Neuronal stem cell (in vitro differentiated cells): ENCODE results near the gene NQO2.

Experiments
- DNase-seq: peaks from one replicate; pipeline ENCODE4 v3.0.0-alpha.2; 2013; ENCODE audit warnings: low spot score
- H2AFZ ChIP-seq: one replicate; pipeline ENCODE4 v1.6.1; 2013; ENCODE audit warnings: mild to moderate bottlenecking, low read length, inconsistent platforms
- H2AK5ac ChIP-seq: 2 replicates; pipeline ENCODE4 v1.6.1; 2013; ENCODE audit warnings: low read depth, mild to moderate bottlenecking, inconsistent platforms, low read length, moderate library complexity, mixed read lengths
- H2BK120ac ChIP-seq: 2 replicates; pipeline ENCODE4 v1.6.1; 2013; ENCODE audit warnings: low read depth, mild to moderate bottlenecking, inconsistent platforms, low read length, moderate library complexity, mixed read lengths
- H2BK12ac ChIP-seq: one replicate; pipeline ENCODE4 v1.6.1; 2013; ENCODE audit warnings: low read length, inconsistent platforms
- H2BK15ac ChIP-seq: 2 replicates; pipeline ENCODE4 v1.6.1; 2013; ENCODE audit warnings: mild to moderate bottlenecking, low read length, inconsistent platforms, mixed read lengths
- H2BK5ac ChIP-seq: one replicate; pipeline ENCODE4 v1.6.1; 2013; ENCODE audit warnings: inconsistent platforms, mild to moderate bottlenecking, low read length, moderate library complexity
- H3K14ac ChIP-seq: one replicate; pipeline ENCODE4 v1.6.1; 2013; ENCODE audit warnings: low read length, inconsistent platforms
- H3K18ac ChIP-seq: 2 replicates; pipeline ENCODE4 v1.6.1; 2013; ENCODE audit warnings: low read length, inconsistent platforms
- H3K23ac ChIP-seq: 2 replicates; pipeline ENCODE4 v1.6.1; 2013; ENCODE audit warnings: low read depth, mild to moderate bottlenecking, mixed read lengths, low read length, inconsistent platforms; ENCODE audit not compliant: poor library complexity
- H3K27ac ChIP-seq: replicated peaks from 3 replicates; pipeline ENCODE4 v1.5.1; 2013; ENCODE audit warnings: low read length, inconsistent platforms
- H3K27me3 ChIP-seq, 3 experiments: 2 replicates each; pipeline ENCODE4 v1.6.1; 2013; ENCODE audit warnings: low read length in 3 of 3, mild to moderate bottlenecking in 2 of 3, inconsistent platforms in 1 of 3, low read depth in 1 of 3, mixed read lengths in 1 of 3, moderate library complexity in 1 of 3; ENCODE audit not compliant: control insufficient read depth in 3 of 3, insufficient read depth in 3 of 3
- H3K36me3 ChIP-seq, 2 donors: replicated peaks in 1 of 2; 2 replicates each; pipeline ENCODE4 v1.6.1; 2013; ENCODE audit warnings: low read length in 2 of 2; ENCODE audit not compliant: control insufficient read depth in 2 of 2, insufficient read depth in 2 of 2
- H3K4ac ChIP-seq: 2 replicates; pipeline ENCODE4 v1.6.1; 2013; ENCODE audit warnings: inconsistent platforms, mild to moderate bottlenecking, low read length, moderate library complexity
- H3K4me1 ChIP-seq, 2 donors: 1 replicate in 1 of 2; 2 replicates in 1 of 2; pipeline ENCODE4 v1.6.1; 2013; ENCODE audit warnings: low read length in 2 of 2, low read depth in 1 of 2; ENCODE audit not compliant: control insufficient read depth in 2 of 2, insufficient read depth in 1 of 2
- H3K4me2 ChIP-seq: one replicate; pipeline ENCODE4 v1.6.1; 2013; ENCODE audit warnings: mild to moderate bottlenecking, low read length, inconsistent platforms; ENCODE audit not compliant: insufficient read depth, poor library complexity, severe bottlenecking
- H3K4me3 ChIP-seq, 2 donors: 2 replicates each; pipeline ENCODE4 v1.5.1; 2013; ENCODE audit warnings: low read length in 2 of 2, mild to moderate bottlenecking in 2 of 2, inconsistent platforms in 1 of 2, moderate library complexity in 1 of 2
- H3K79me1 ChIP-seq: one replicate; pipeline ENCODE4 v1.6.1; 2013; ENCODE audit warnings: low read depth, mild to moderate bottlenecking, inconsistent platforms, low read length, moderate library complexity
- H3K9ac ChIP-seq: one replicate; pipeline ENCODE4 v1.6.1; 2013; ENCODE audit warnings: mild to moderate bottlenecking, low read depth, low read length, inconsistent platforms; ENCODE audit not compliant: poor library complexity
- H3K9me3 ChIP-seq, 2 donors: replicated peaks in 1 of 2; 2 replicates each; pipeline versions ENCODE3 to v1.6.1; 2013; ENCODE audit warnings: low read length in 2 of 2, mild to moderate bottlenecking in 2 of 2, inconsistent platforms in 1 of 2, low read depth in 1 of 2, mixed read lengths in 1 of 2, moderate library complexity in 1 of 2; ENCODE audit not compliant: control insufficient read depth in 2 of 2, insufficient read depth in 1 of 2
- H4K8ac ChIP-seq: one replicate; pipeline ENCODE4 v1.6.1; 2013; ENCODE audit warnings: low read depth, mild to moderate bottlenecking, inconsistent platforms, low read length, moderate library complexity
- H4K91ac ChIP-seq: one replicate; pipeline ENCODE4 v1.6.1; 2013; ENCODE audit warnings: low read length, low read depth, mild to moderate bottlenecking, inconsistent platforms; ENCODE audit not compliant: poor library complexity
- WGBS, 2 donors: extraction: QIAGEN DNeasy Blood & Tissue Kit; methylation state at CpG; one replicate each; pipeline ENCODE4 v1.1.7; 2013; ENCODE audit warnings: missing lambda C conversion rate in 2 of 2, mixed read lengths in 1 of 2; ENCODE audit not compliant: insufficient read length in 2 of 2, insufficient replicate concordance in 1 of 2; ENCODE audit errors: extremely low coverage in 2 of 2; 5-methylcytosine and 5-hydroxymethylcytosine counted together

The NQO2 gene

GRCh38 chr6:2952557-2953095, 47.1 kb upstream of the NQO2 start:
- no peak overlapping the region for H4K8ac ChIP-seq
- no peaks in the 10 kb centered on the region for H3K36me3 ChIP-seq
- no peak overlapping the region for H3K27ac ChIP-seq
- H3K4me3 ChIP-seq, result no peak overlapping the region
- DNase-seq, result peak; percentile 70
- no peak overlapping the region for H2BK5ac ChIP-seq
- no peak overlapping the region for H2AK5ac ChIP-seq
- H2BK15ac ChIP-seq, result no peak overlapping the region
- no CpG with 5 or more reads among the region's 27 CpGs for WGBS, 2 donors
- no peak overlapping the region for H3K9ac ChIP-seq
- H3K9me3 ChIP-seq, result no peaks in the 10 kb centered on the region
- no peaks in the 10 kb centered on the region for H3K27me3 ChIP-seq
- H3K4ac ChIP-seq, result no peak overlapping the region
- peaks cover 0 to 4% of the 10 kb centered on the region in 2 donors for H3K4me1 ChIP-seq
- H3K79me1 ChIP-seq, result no peaks in the 10 kb centered on the region
- H3K4me2 ChIP-seq, result peak overlapping the region; percentile 42
- peak overlapping the region; percentile 58 for H3K23ac ChIP-seq
- H3K18ac ChIP-seq, result peak overlapping the region; percentile 81
- H3K14ac ChIP-seq, result no peak overlapping the region
- H2BK12ac ChIP-seq, result no peak overlapping the region
- peak overlapping the region; percentile 32 for H2AFZ ChIP-seq
- no peak overlapping the region for H2BK120ac ChIP-seq
- H4K91ac ChIP-seq, result no peak overlapping the region

GRCh38 chr6:2953098-2953497, 46.6 kb upstream of the NQO2 start:
- Histone ChIP-seq H2BK15ac (no peak overlapping the region), H3K18ac (no peak overlapping the region), H4K8ac (no peak overlapping the region), H3K4me1 (peaks cover 0 to 5% of the 10 kb centered on the region in 2 donors), H3K14ac (no peak overlapping the region), H3K23ac (no peak overlapping the region), H3K4me3 (no peak overlapping the region), H3K27me3 (no peaks in the 10 kb centered on the region), H2BK5ac (no peak overlapping the region), H4K91ac (no peak overlapping the region), H2AK5ac (no peak overlapping the region), H3K4me2 (no peak overlapping the region), H2BK120ac (no peak overlapping the region), H3K9me3 (no peaks in the 10 kb centered on the region), H2AFZ (peak overlapping the region; percentile 32), H3K27ac (no peak overlapping the region), H3K79me1 (no peaks in the 10 kb centered on the region), H3K36me3 (no peaks in the 10 kb centered on the region), H3K9ac (no peak overlapping the region), H3K4ac (no peak overlapping the region), H2BK12ac (no peak overlapping the region)
- no CpG with 5 or more reads among the region's 12 CpGs for WGBS, 2 donors
- DNase-seq, result no peak

- Histone ChIP-seq H2BK5ac (no peak overlapping the region), H3K4ac (no peak overlapping the region), H2AFZ (no peak overlapping the region), H3K14ac (no peak overlapping the region), H3K27ac (no peak overlapping the region), H3K9me3 (no peaks in the 10 kb centered on the region), H3K79me1 (no peaks in the 10 kb centered on the region), H2BK12ac (no peak overlapping the region), H2AK5ac (no peak overlapping the region), H2BK15ac (no peak overlapping the region), H3K18ac (no peak overlapping the region), H3K23ac (no peak overlapping the region), H3K4me3 (no peak overlapping the region), H3K4me2 (no peak overlapping the region), H4K8ac (no peak overlapping the region), H2BK120ac (no peak overlapping the region), H3K27me3 (no peaks in the 10 kb centered on the region), H4K91ac (no peak overlapping the region), H3K9ac (no peak overlapping the region), H3K4me1 (peaks cover 5 to 14% of the 10 kb centered on the region in 2 donors), H3K36me3 (no peaks in the 10 kb centered on the region)
- no CpG with 5 or more reads among the region's 5 CpGs for WGBS, 2 donors
- DNase-seq, result no peak
Measured at GRCh38 chr6:2956930-2957685, 42.6 kb upstream of the NQO2 start.

GRCh38 chr6:2957696-2958330, 41.9 kb upstream of the NQO2 start:
- Histone ChIP-seq H3K27ac (no peak overlapping the region), H2AK5ac (peak overlapping the region; percentile 40), H2BK5ac (no peak overlapping the region), H3K79me1 (no peaks in the 10 kb centered on the region), H3K23ac (no peak overlapping the region), H3K4me1 (peaks cover 5 to 14% of the 10 kb centered on the region in 2 donors), H3K4ac (no peak overlapping the region), H4K91ac (no peak overlapping the region), H3K9ac (no peak overlapping the region), H3K36me3 (no peaks in the 10 kb centered on the region), H3K4me2 (no peak overlapping the region), H3K27me3 (peaks cover 0 to 1% (median 0%) of the 10 kb centered on the region in 3 experiments), H2BK12ac (no peak overlapping the region), H3K4me3 (no peak overlapping the region), H3K14ac (peak overlapping the region; percentile 27), H4K8ac (no peak overlapping the region), H3K18ac (no peak overlapping the region), H2BK15ac (peak overlapping the region; percentile 16), H2AFZ (no peak overlapping the region), H3K9me3 (no peaks in the 10 kb centered on the region), H2BK120ac (no peak overlapping the region)
- no CpG with 5 or more reads among the region's 11 CpGs for WGBS, 2 donors
- no peak for DNase-seq
